Measurements from ENCODE around the gene CTNNA3.

The CTNNA3 gene

GRCh38 chr10:66625709-66626590 is 1070.0 kb downstream of the CTNNA3 start:
- no peak for DNase-seq

GRCh38 chr10:66622050-66622449 is 1073.9 kb downstream of the CTNNA3 start:
- no peak for DNase-seq

- no peak for DNase-seq
Observed at GRCh38 chr10:66604195-66604594, 1091.8 kb downstream of the CTNNA3 start.

GRCh38 chr10:66591865-66592264 is 1104.1 kb downstream of the CTNNA3 start:
- no peak for DNase-seq

GRCh38 chr10:66587680-66588050 is 1108.3 kb downstream of the CTNNA3 start:
- no peak for DNase-seq

GRCh38 chr10:66586897-66587679 is 1108.9 kb downstream of the CTNNA3 start:
- DNase-seq: no peak

GRCh38 chr10:66586073-66586472 is 1109.9 kb downstream of the CTNNA3 start:
- no peak for DNase-seq

GRCh38 chr10:66575251-66575855 is 1120.6 kb downstream of the CTNNA3 start:
- no peak for DNase-seq

GRCh38 chr10:66572700-66573099 is 1123.3 kb downstream of the CTNNA3 start:
- no peak for DNase-seq

GRCh38 chr10:66565999-66566398 is 1130.0 kb downstream of the CTNNA3 start:
- no peak for DNase-seq

GRCh38 chr10:66564287-66564686 is 1131.7 kb downstream of the CTNNA3 start:
- no peak for DNase-seq

GRCh38 chr10:66555061-66555460 is 1140.9 kb downstream of the CTNNA3 start:
- no peak for DNase-seq

- DNase-seq: no peak
Observed at GRCh38 chr10:66552331-66552730, 1143.7 kb downstream of the CTNNA3 start.

GRCh38 chr10:66550351-66550750 is 1145.6 kb downstream of the CTNNA3 start:
- no peak for DNase-seq

- DNase-seq: no peak
Observed at GRCh38 chr10:66538908-66539307, 1157.1 kb downstream of the CTNNA3 start.

GRCh38 chr10:66538371-66538770 is 1157.6 kb downstream of the CTNNA3 start:
- no peak for DNase-seq

- DNase-seq: no peak
Observed at GRCh38 chr10:66537186-66537585, 1158.8 kb downstream of the CTNNA3 start.

GRCh38 chr10:66535439-66535838 is 1160.6 kb downstream of the CTNNA3 start:
- no peak for DNase-seq

GRCh38 chr10:66534866-66535265 is 1161.1 kb downstream of the CTNNA3 start:
- DNase-seq: no peak

- no peak for DNase-seq
Observed at GRCh38 chr10:66521506-66521905, 1174.5 kb downstream of the CTNNA3 start.

GRCh38 chr10:66519616-66520015 is 1176.4 kb downstream of the CTNNA3 start:
- DNase-seq: no peak

GRCh38 chr10:66514666-66515065 is 1181.3 kb downstream of the CTNNA3 start:
- no peak for DNase-seq

GRCh38 chr10:66513504-66513903 is 1182.5 kb downstream of the CTNNA3 start:
- no peak for DNase-seq
